HepG2 (cell line): ENCODE measurements around the gene ITPK1. TPM values are rescaled to one million over a fixed set of nuclear protein-coding genes. Genes with fewer than 3 reads are reported as not detected.

ENCODE experiments used
- ATAC-seq: fragments of 200-7000 bp; cut with Tn5 transposase; 3 replicates; pipeline ENCODE4 v1.9.1; 2020; ENCODE audit warnings: mild to moderate bottlenecking, moderate library complexity
- BruUV-seq: library from RNA; stranded (reverse); fragments of 400-500 nt; replicated peaks from 2 replicates; lab custom pipeline; 2021; lab: Mats Ljungman, UMichigan
- CTCF ChIA-PET: fragments of 300-600 bp; formaldehyde crosslinking; extraction: SDS; loops from one replicate; lab custom pipeline; 2021; ENCODE audit warnings: low total read pairs, inconsistent platforms, low intra/inter-chr PET ratio; lab: Yijun Ruan, JAX
- POLR2A ChIA-PET: fragments of 350-600 bp; sonication (Branson Sonifier 250); formaldehyde crosslinking; loops from one replicate; lab custom pipeline; 2020; ENCODE audit warnings: antibody characterized with exemption, inconsistent platforms; lab: Yijun Ruan, JAX
- DNase-seq: peaks from one replicate; pipeline ENCODE4 v3.0.0-alpha.2; 2015; ENCODE audit warnings: low spot score
- FAIRE-seq: peaks from 3 replicates; lab custom pipeline; 2011; peaks lifted over from hg19 to GRCh38; lab: Jason Lieb, UNC
- H2AFZ ChIP-seq: one replicate; pipeline ENCODE4 v1.6.1; 2011; ENCODE audit warnings: low read length, inconsistent platforms
- H3K27ac ChIP-seq: fragments of 300-600 bp; 3 replicates; pipeline ENCODE4 v1.8.0; 2011; ENCODE audit warnings: mixed run types, mild to moderate bottlenecking, mixed read lengths, low read length, inconsistent platforms; ENCODE audit not compliant: insufficient read depth; ENCODE audit errors: extremely low read length
- H3K27me3 ChIP-seq, 2 experiments: fragments of 200-600 bp in 1 of 2; 2 replicates in 1 of 2; 3 replicates in 1 of 2; pipeline versions ENCODE4 v1.6.0 to v1.8.0; 2011; ENCODE audit warnings: low read length in 2 of 2, mild to moderate bottlenecking in 2 of 2, moderate library complexity in 2 of 2, inconsistent platforms in 1 of 2; ENCODE audit not compliant: insufficient read depth in 2 of 2, control insufficient read depth in 1 of 2
- H3K36me3 ChIP-seq, 2 experiments: fragments of 200-600 bp in 1 of 2; replicated peaks in 1 of 2; 2 replicates in 1 of 2; 3 replicates in 1 of 2; pipeline versions ENCODE4 v1.5.1 to v1.8.0; 2011; ENCODE audit warnings: low read length in 2 of 2, inconsistent platforms in 1 of 2; ENCODE audit not compliant: insufficient read depth in 2 of 2, control insufficient read depth in 1 of 2
- H3K4me1 ChIP-seq: 2 replicates; pipeline ENCODE4 v1.5.1; 2012; ENCODE audit warnings: low read length, inconsistent platforms; ENCODE audit not compliant: insufficient read depth
- H3K4me2 ChIP-seq: 2 replicates; pipeline ENCODE4 v1.6.0; 2011; ENCODE audit warnings: low read depth, low read length, inconsistent platforms
- H3K4me3 ChIP-seq, 3 experiments: fragments of 200-600 bp in 1 of 3; sonication (generic), shearing (Covaris generic) in 1 of 3; replicated peaks in 1 of 3; 2 replicates each; pipeline ENCODE4 v1.5.1; 2011 to 2016; ENCODE audit warnings: low read length in 3 of 3, inconsistent platforms in 2 of 3, low read depth in 2 of 3, mild to moderate bottlenecking in 2 of 3, control low read depth in 1 of 3, mixed read lengths in 1 of 3; ENCODE audit not compliant: insufficient read depth in 1 of 3
- H3K79me2 ChIP-seq: one replicate; pipeline ENCODE4 v1.6.1; 2011; ENCODE audit warnings: low read length, inconsistent platforms; ENCODE audit not compliant: insufficient read depth
- H3K9ac ChIP-seq: 2 replicates; pipeline ENCODE4 v1.6.0; 2011; ENCODE audit warnings: mild to moderate bottlenecking, low read depth, low read length, inconsistent platforms; ENCODE audit not compliant: insufficient read depth
- H3K9me3 ChIP-seq: 2 replicates; pipeline ENCODE4 v1.5.1; 2012; ENCODE audit warnings: mild to moderate bottlenecking, low read length
- H4K20me1 ChIP-seq: 2 replicates; pipeline ENCODE4 v1.6.0; 2011; ENCODE audit warnings: inconsistent platforms, mild to moderate bottlenecking, low read length, moderate library complexity; ENCODE audit not compliant: insufficient read depth
- ETV6 ChIP-seq: sonication (generic); formaldehyde crosslinking; conservative IDR thresholded peaks from 2 replicates; pipeline ENCODE4 v1.4.0; 2020; ENCODE audit warnings: missing genetic modification reagents
- FOXM1 ChIP-seq: sonication (generic); formaldehyde crosslinking; IDR thresholded peaks from 2 replicates; pipeline ENCODE4 v1.5.0; 2020; ENCODE audit warnings: missing genetic modification reagents
- MNT ChIP-seq: fragments of 450-650 bp; IDR thresholded peaks from 2 replicates; pipeline ENCODE4 v1.6.1; 2016
- SOX5 ChIP-seq: IDR thresholded peaks from 2 replicates; pipeline ENCODE4 v1.6.1; 2016; ENCODE audit warnings: borderline replicate concordance
- SSRP1 ChIP-seq: IDR thresholded peaks from 2 replicates; pipeline ENCODE4 v1.6.1; 2016; ENCODE audit warnings: control low read depth
- ZNF337 ChIP-seq: sonication (generic); formaldehyde crosslinking; IDR thresholded peaks from 2 replicates; pipeline ENCODE4 v1.5.1; 2020; ENCODE audit warnings: missing genetic modification reagents, low read depth, mild to moderate bottlenecking, borderline replicate concordance
- ZNF629 ChIP-seq: sonication (generic); formaldehyde crosslinking; conservative IDR thresholded peaks from 2 replicates; pipeline ENCODE4 v1.5.0; 2020; ENCODE audit warnings: missing genetic modification reagents
- WGBS: methylation state at CpG from one replicate; pipeline ENCODE4 v1.1.6; 2017; ENCODE audit warnings: low lambda C conversion rate; 5-methylcytosine and 5-hydroxymethylcytosine counted together
- in situ Hi-C: cut with HindIII; loops from 2 replicates; pipeline ENCODE4 v1.10.0; 2017; ENCODE audit warnings: low pct_unique_long_range_greater_than_20kb; ENCODE audit not compliant: extremely low pct_ligation_motif_present
- intact Hi-C: fragments of 100-400 bp; cut with micrococcal nuclease; formaldehyde crosslinking; loops from one replicate; pipeline ENCODE4 v1.10.0; 2022; ENCODE audit not compliant: unreplicated experiment
- polyA plus RNA-seq, 8 experiments: library from polyadenylated mRNA; depleted of rRNA in 3 of 8; stranded (reverse) in 7 of 8; unstranded in 1 of 8; fragments of >200 nt; fragmentation: Illumina TruSeq in 4 of 8; extraction: Trizol in 4 of 8; gene quantifications; 2 replicates each; pipeline versions ENCODE4 v1.2.1 to v1.2.3, GENCODE V29; 2011 to 2016; ENCODE audit warnings: low read depth in 4 of 8, missing spikeins in 1 of 8, mixed read lengths in 1 of 8; ENCODE audit not compliant: insufficient read depth in 1 of 8
- total RNA-seq, 5 experiments: library from RNA; depleted of rRNA; stranded (reverse); fragments of >200 nt; fragmentation: Illumina TruSeq; extraction: Trizol; gene quantifications; 2 replicates each; pipeline ENCODE4 v1.2.3, GENCODE V29; 2016; ENCODE audit warnings: low read depth in 1 of 5
- TF ChIP-seq, protein P1 (sequence below): sonication (generic); formaldehyde crosslinking; IDR thresholded peaks from 2 replicates; pipeline ENCODE4 v1.8.1; 2022; ENCODE audit warnings: mild to moderate bottlenecking, missing genetic modification reagents
- TF ChIP-seq, protein P2 (sequence below): sonication (generic); formaldehyde crosslinking; IDR thresholded peaks from 2 replicates; pipeline ENCODE4 v1.4.0; 2020; ENCODE audit warnings: missing genetic modification reagents
- TF ChIP-seq, protein P3 (sequence below), 2 experiments: sonication (generic) in 1 of 2; formaldehyde crosslinking in 1 of 2; IDR thresholded peaks; 2 replicates each; pipeline versions ENCODE4 v1.6.1 to v1.9.0; 2014 to 2022; ENCODE audit warnings: antibody characterized with exemption in 1 of 2, borderline replicate concordance in 1 of 2, inconsistent platforms in 1 of 2, low read depth in 1 of 2, missing genetic modification reagents in 1 of 2

The ITPK1 gene
- total and polyA plus RNA-seq, 2 of the 13 experiments (the other 11 are each of a cell fraction or from before 2014, with no cell fraction given): 20.5 to 47.5 TPM

DNA sequence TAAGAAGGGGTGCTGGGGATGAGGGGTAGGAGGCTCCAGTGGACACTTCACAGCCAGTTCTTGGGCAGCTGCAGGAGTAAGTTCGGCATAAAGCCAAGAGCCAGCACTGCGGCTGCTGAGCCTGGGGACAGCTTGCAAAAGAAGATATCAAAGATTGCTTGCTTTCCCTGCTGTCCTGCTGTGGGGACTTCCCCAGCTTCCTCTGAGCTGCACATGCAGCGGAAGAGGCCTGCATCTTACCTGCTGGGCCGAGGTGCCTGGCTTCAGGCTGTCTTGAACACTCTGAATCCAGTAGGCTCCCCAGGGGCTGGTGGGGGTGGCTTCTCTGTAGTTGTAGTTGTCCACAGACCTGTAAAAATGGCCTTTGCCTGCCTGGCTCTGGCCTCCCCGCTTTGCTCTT lies 191.5 kb downstream of the ITPK1 start:
- Histone ChIP-seq H3K4me3 (no peak overlapping the region), H3K36me3 (no peaks in the 10 kb centered on the region), H3K27ac (no peak overlapping the region), H3K4me1 (no peaks in the 10 kb centered on the region), H3K9ac (no peak overlapping the region), H4K20me1 (no peaks in the 10 kb centered on the region), H2AFZ (no peak overlapping the region), H3K4me2 (no peak overlapping the region), H3K79me2 (no peaks in the 10 kb centered on the region), H3K27me3 (peaks cover 0 to 3% of the 10 kb centered on the region in 2 experiments; a peak in 2 of 5 replicates), H3K9me3 (no peaks in the 10 kb centered on the region)
- POLR2A ChIA-PET: no interaction called here
- FAIRE-seq (no peak), ATAC-seq (peak; percentile 8; the same call in 1 of the 3 replicates), DNase-seq (no peak)
- in situ Hi-C loops (no loop called here), intact Hi-C loops (no loop called here)
- TF ChIP-seq SSRP1 (CRISPR knock-in tag) (no peak), ETV6 (CRISPR knock-in tag) (no peak), ZNF629 (no peak), SOX5 (CRISPR knock-in tag) (no peak), MNT (no peak), FOXM1 (CRISPR knock-in tag) (no peak), ZNF337 (CRISPR knock-in tag) (no peak)
- TF ChIP-seq, protein P1, sequence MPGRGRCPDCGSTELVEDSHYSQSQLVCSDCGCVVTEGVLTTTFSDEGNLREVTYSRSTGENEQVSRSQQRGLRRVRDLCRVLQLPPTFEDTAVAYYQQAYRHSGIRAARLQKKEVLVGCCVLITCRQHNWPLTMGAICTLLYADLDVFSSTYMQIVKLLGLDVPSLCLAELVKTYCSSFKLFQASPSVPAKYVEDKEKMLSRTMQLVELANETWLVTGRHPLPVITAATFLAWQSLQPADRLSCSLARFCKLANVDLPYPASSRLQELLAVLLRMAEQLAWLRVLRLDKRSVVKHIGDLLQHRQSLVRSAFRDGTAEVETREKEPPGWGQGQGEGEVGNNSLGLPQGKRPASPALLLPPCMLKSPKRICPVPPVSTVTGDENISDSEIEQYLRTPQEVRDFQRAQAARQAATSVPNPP (CRISPR knock-in tag): no peak
- TF ChIP-seq, protein P2, sequence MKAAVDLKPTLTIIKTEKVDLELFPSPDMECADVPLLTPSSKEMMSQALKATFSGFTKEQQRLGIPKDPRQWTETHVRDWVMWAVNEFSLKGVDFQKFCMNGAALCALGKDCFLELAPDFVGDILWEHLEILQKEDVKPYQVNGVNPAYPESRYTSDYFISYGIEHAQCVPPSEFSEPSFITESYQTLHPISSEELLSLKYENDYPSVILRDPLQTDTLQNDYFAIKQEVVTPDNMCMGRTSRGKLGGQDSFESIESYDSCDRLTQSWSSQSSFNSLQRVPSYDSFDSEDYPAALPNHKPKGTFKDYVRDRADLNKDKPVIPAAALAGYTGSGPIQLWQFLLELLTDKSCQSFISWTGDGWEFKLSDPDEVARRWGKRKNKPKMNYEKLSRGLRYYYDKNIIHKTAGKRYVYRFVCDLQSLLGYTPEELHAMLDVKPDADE (CRISPR knock-in tag): no peak
- TF ChIP-seq, protein P3, sequence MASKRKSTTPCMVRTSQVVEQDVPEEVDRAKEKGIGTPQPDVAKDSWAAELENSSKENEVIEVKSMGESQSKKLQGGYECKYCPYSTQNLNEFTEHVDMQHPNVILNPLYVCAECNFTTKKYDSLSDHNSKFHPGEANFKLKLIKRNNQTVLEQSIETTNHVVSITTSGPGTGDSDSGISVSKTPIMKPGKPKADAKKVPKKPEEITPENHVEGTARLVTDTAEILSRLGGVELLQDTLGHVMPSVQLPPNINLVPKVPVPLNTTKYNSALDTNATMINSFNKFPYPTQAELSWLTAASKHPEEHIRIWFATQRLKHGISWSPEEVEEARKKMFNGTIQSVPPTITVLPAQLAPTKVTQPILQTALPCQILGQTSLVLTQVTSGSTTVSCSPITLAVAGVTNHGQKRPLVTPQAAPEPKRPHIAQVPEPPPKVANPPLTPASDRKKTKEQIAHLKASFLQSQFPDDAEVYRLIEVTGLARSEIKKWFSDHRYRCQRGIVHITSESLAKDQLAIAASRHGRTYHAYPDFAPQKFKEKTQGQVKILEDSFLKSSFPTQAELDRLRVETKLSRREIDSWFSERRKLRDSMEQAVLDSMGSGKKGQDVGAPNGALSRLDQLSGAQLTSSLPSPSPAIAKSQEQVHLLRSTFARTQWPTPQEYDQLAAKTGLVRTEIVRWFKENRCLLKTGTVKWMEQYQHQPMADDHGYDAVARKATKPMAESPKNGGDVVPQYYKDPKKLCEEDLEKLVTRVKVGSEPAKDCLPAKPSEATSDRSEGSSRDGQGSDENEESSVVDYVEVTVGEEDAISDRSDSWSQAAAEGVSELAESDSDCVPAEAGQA (IDR thresholded peaks at IDR 0.05; ENCODE audit: low read depth): no peak
- TF ChIP-seq, protein P3 (CRISPR knock-in tag; IDR thresholded peaks at IDR 0.05; ENCODE audit: borderline replicate concordance): no peak
- CTCF ChIA-PET: no interaction called here
- BruUV-seq: no TSS peak
- WGBS: 13% methylated on average over 2 of the region's 5 CpGs
